Measurements from ENCODE around the gene NCOA1. TPM values are rescaled to one million over a fixed set of nuclear protein-coding genes. Genes with fewer than 3 reads are reported as not detected.

The NCOA1 gene
- total and polyA plus RNA-seq, 10 of the 15 experiments (the other 5 are each of a cell fraction or from before 2014, with no cell fraction given) = 1.8 to 35.6 (median 6.1) TPM

DNA sequence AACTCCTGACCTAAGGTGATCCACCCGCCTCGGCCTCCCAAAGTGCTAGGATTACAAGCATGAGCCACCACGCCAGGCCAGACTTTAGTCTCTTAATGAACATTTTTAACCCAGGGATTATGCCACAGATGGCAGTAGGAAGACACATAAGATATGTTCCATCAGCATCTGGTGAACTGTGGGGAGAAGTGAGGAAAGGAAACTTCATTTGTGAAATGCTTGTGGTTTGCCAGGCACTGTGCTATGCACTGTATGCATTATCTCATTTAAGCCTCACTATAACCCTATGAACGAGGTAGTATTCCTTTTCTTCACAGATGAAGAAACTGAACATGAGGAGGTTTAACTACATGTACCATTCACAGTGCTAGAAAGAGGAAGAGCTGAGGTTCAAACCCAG, 272.8 kb downstream of the NCOA1 start:
- RAD21 ChIA-PET (ENCODE audit: unreplicated experiment) = no interaction called here
- FAIRE-seq (no peak), ATAC-seq (no peak), DNase-seq (ENCODE audit: low read depth, low spot score) (no peak)
- intact Hi-C loops (cut with micrococcal nuclease; ENCODE audit: unreplicated experiment) = no loop called here
- Histone ChIP-seq H3K4me2 (ENCODE audit: control insufficient read depth, insufficient read depth) (no peak overlapping the region), H3K27me3 (replicated peaks in 1 of 2; ENCODE audit: control insufficient read depth in 2 of 2, insufficient read depth in 2 of 2, low read length in 1 of 2) (no peaks in the 10 kb centered on the region), H3K4me3 (no peak overlapping the region), H4K20me1 (ENCODE audit: control insufficient read depth, insufficient read depth) (no peaks in the 10 kb centered on the region), H2AFZ (ENCODE audit: control insufficient read depth, low read depth, low read length) (no peak overlapping the region), H3K79me2 (ENCODE audit: control insufficient read depth, insufficient read depth, low read length) (no peaks in the 10 kb centered on the region), H3K27ac (ENCODE audit: control insufficient read depth, insufficient read depth) (no peak overlapping the region), H3K9ac (ENCODE audit: control insufficient read depth, insufficient read depth, low read length) (no peak overlapping the region), H3K36me3 (ENCODE audit: control insufficient read depth in 2 of 2, insufficient read depth in 2 of 2, low read length in 1 of 2) (peaks cover 2 to 5% of the 10 kb centered on the region in 2 experiments; a peak in 2 of 4 replicates), H3K4me1 (ENCODE audit: control insufficient read depth, insufficient read depth, low read length) (0 out of 2 replicates have a peak, but pooled peaks cover 6% of the 10 kb centered on the region), H3K9me3 (replicated peaks; ENCODE audit: control insufficient read depth, insufficient read depth, low read length) (no peaks in the 10 kb centered on the region)
- no TSS peak for BruUV-seq (replicated peaks)
- CTCF ChIA-PET = no interaction called here
- TF ChIP-seq CBFB (IDR thresholded peaks at IDR 0.05; ENCODE audit: low read depth) (no peak), PKNOX1 (IDR thresholded peaks at IDR 0.05) (no peak), FOS (IDR thresholded peaks at IDR 0.05; ENCODE audit: borderline replicate concordance, extremely low read depth, insufficient read length) (no peak)
- TF ChIP-seq, protein P1, sequence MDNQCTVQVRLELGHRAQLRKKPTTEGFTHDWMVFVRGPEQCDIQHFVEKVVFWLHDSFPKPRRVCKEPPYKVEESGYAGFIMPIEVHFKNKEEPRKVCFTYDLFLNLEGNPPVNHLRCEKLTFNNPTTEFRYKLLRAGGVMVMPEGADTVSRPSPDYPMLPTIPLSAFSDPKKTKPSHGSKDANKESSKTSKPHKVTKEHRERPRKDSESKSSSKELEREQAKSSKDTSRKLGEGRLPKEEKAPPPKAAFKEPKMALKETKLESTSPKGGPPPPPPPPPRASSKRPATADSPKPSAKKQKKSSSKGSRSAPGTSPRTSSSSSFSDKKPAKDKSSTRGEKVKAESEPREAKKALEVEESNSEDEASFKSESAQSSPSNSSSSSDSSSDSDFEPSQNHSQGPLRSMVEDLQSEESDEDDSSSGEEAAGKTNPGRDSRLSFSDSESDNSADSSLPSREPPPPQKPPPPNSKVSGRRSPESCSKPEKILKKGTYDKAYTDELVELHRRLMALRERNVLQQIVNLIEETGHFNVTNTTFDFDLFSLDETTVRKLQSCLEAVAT (IDR thresholded peaks at IDR 0.05) = no peak
- SMC1A ChIA-PET (ENCODE audit: uncharacterized antibody, unreplicated experiment) = no interaction called here
- 84% methylated on average over 4 of the region's 4 CpGs for WGBS (ENCODE audit: insufficient coverage, insufficient replicate concordance, low lambda C conversion rate, missing lambda C conversion rate)
- in situ Hi-C loops (cut with MboI) = no loop called here
- POLR2A ChIA-PET = interaction anchor here (0.7 kb wide), 1 partner anchor 8 kb away, joined by 3 read pairs; no protein-coding TSS in a partner anchor

All from GM12878 (cell line).